HCT116 (cell line): ENCODE data around the gene CC2D1A. TPM values are rescaled to one million over a fixed set of nuclear protein-coding genes. Genes with fewer than 3 reads are reported as not detected.

Source experiments
- ATAC-seq: fragments of 200-7000 bp; cut with Tn5 transposase; 2 replicates; pipeline ENCODE4 v1.9.1; 2020; ENCODE audit warnings: mild to moderate bottlenecking, moderate library complexity
- BruUV-seq: library from RNA; stranded (reverse); fragments of 400-500 nt; replicated peaks from 2 replicates; lab custom pipeline; 2021; lab: Mats Ljungman, UMichigan
- CTCF ChIA-PET: fragments of 300-600 bp; sonication (Branson Sonifier 250); formaldehyde crosslinking; loops from one replicate; lab custom pipeline; 2021; ENCODE audit warnings: antibody characterized with exemption; lab: Charles Lee
- POLR2A ChIA-PET: fragments of 300-600, 350-600 bp; sonication (Branson Sonifier 250); formaldehyde crosslinking; loops from one replicate; lab custom pipeline; 2021; ENCODE audit warnings: antibody characterized with exemption; lab: Charles Lee
- RAD21 ChIA-PET, 2 experiments: fragments of 300-600 bp; sonication (Branson Sonifier 250); formaldehyde crosslinking; loops; one replicate each; lab custom pipeline; 2023; ENCODE audit warnings: low total read pairs in 2 of 2; ENCODE audit not compliant: uncharacterized antibody in 2 of 2, unreplicated experiment in 2 of 2, low non-redundant PET in 1 of 2; lab: Charles Lee
- DNase-seq: peaks from one replicate; pipeline ENCODE4 v3.0.0-alpha.2; 2010; ENCODE audit warnings: low read depth, low spot score
- H2AFZ ChIP-seq: fragments of 200-600 bp; shearing (Covaris generic), sonication (generic); 2 replicates; pipeline ENCODE4 v1.6.1; 2017; ENCODE audit warnings: low read depth, mixed run types, mixed read lengths, antibody characterized with exemption, low read length; ENCODE audit not compliant: poor library complexity, severe bottlenecking
- H3K27ac ChIP-seq: 2 replicates; pipeline ENCODE4 v1.5.1; 2012; ENCODE audit warnings: low read depth, low read length
- H3K27me3 ChIP-seq: fragments of 200-600 bp; sonication (generic); 2 replicates; pipeline ENCODE4 v1.6.1; 2016; ENCODE audit warnings: mixed run types, low read length, mixed read lengths; ENCODE audit not compliant: insufficient read depth
- H3K36me3 ChIP-seq, 2 experiments: fragments of 200-500 bp in 1 of 2; fragments of 200-600 bp in 1 of 2; sonication (Bioruptor generic) in 1 of 2; sonication (generic) in 1 of 2; 2 replicates each; pipeline versions ENCODE4 v1.5.1 to v1.6.1; 2014 to 2016; ENCODE audit warnings: low read length in 2 of 2, inconsistent platforms in 1 of 2, mixed read lengths in 1 of 2, mixed run types in 1 of 2; ENCODE audit not compliant: insufficient read depth in 2 of 2, control insufficient read depth in 1 of 2
- H3K4me1 ChIP-seq, 2 experiments: fragments of 200-600 bp in 1 of 2; sonication (generic) in 1 of 2; 2 replicates each; pipeline versions ENCODE4 v1.5.1 to v1.6.1; 2012 to 2017; ENCODE audit warnings: low read length in 2 of 2, inconsistent platforms in 1 of 2, mild to moderate bottlenecking in 1 of 2, mixed read lengths in 1 of 2, mixed run types in 1 of 2, moderate library complexity in 1 of 2; ENCODE audit not compliant: insufficient read depth in 2 of 2, control insufficient read depth in 1 of 2
- H3K4me2 ChIP-seq: fragments of 200-600 bp; sonication (generic); 2 replicates; pipeline ENCODE4 v1.6.1; 2017; ENCODE audit warnings: mixed run types, low read length, mixed read lengths
- H3K4me3 ChIP-seq, 2 experiments: fragments of 200-600 bp in 1 of 2; sonication (generic) in 1 of 2; replicated peaks in 1 of 2; 2 replicates each; pipeline ENCODE4 v1.5.1; 2011 to 2016; ENCODE audit warnings: low read length in 2 of 2, control low read depth in 1 of 2, low read depth in 1 of 2, mild to moderate bottlenecking in 1 of 2, mixed read lengths in 1 of 2, mixed run types in 1 of 2
- H3K79me2 ChIP-seq: fragments of 200-600 bp; sonication (generic); 2 replicates; pipeline ENCODE4 v1.6.1; 2017; ENCODE audit warnings: mild to moderate bottlenecking, mixed run types, low read length, moderate library complexity, mixed read lengths; ENCODE audit not compliant: insufficient read depth
- H3K9ac ChIP-seq: fragments of 200-600 bp; sonication (generic); 2 replicates; pipeline ENCODE4 v1.6.1; 2016; ENCODE audit warnings: low read length, mixed read lengths
- H3K9me2 ChIP-seq: fragments of 200-600 bp; sonication (generic), shearing (Covaris generic); 2 replicates; pipeline ENCODE4 v1.6.1; 2017; ENCODE audit warnings: mixed run types, mild to moderate bottlenecking, moderate library complexity; ENCODE audit not compliant: insufficient read depth
- H3K9me3 ChIP-seq, 2 experiments: fragments of 200-500 bp in 1 of 2; fragments of 200-600 bp in 1 of 2; sonication (Bioruptor generic) in 1 of 2; sonication (generic) in 1 of 2; 2 replicates each; pipeline ENCODE4 v1.6.1; 2014 to 2017; ENCODE audit warnings: low read length in 2 of 2, mixed read lengths in 2 of 2, inconsistent platforms in 1 of 2, low read depth in 1 of 2, mild to moderate bottlenecking in 1 of 2, mixed run types in 1 of 2, moderate library complexity in 1 of 2; ENCODE audit not compliant: control insufficient read depth in 1 of 2, insufficient read depth in 1 of 2
- H4K20me1 ChIP-seq: fragments of 200-600 bp; sonication (generic), shearing (Covaris generic); 2 replicates; pipeline ENCODE4 v1.6.1; 2017; ENCODE audit warnings: mixed run types, mild to moderate bottlenecking, moderate library complexity; ENCODE audit not compliant: insufficient read depth
- CBX3 ChIP-seq: IDR thresholded peaks from 2 replicates; pipeline ENCODE4 v1.6.1; 2012; ENCODE audit warnings: low read depth
- CEBPB ChIP-seq: IDR thresholded peaks from 2 replicates; pipeline ENCODE4 v1.6.1; 2012; ENCODE audit warnings: low read depth
- CTCF ChIP-seq, 3 experiments: fragments of 200-600 bp in 1 of 3; sonication (generic) in 1 of 3; IDR thresholded peaks in 2 of 3; conservative IDR thresholded peaks in 1 of 3; 2 replicates each; pipeline ENCODE4 v1.5.1; 2012 to 2017; ENCODE audit warnings: low read depth in 2 of 3, low read length in 2 of 3, antibody characterized with exemption in 1 of 3, borderline replicate concordance in 1 of 3, control low read depth in 1 of 3, mild to moderate bottlenecking in 1 of 3, mixed read lengths in 1 of 3, mixed run types in 1 of 3, moderate library complexity in 1 of 3; ENCODE audit not compliant: insufficient read depth in 1 of 3
- ELF1 ChIP-seq: IDR thresholded peaks from 2 replicates; pipeline ENCODE4 v1.6.1; 2012; ENCODE audit warnings: low read depth, borderline replicate concordance
- EZH2phosphoT487 ChIP-seq: fragments of 200-600 bp; IDR thresholded peaks from 2 replicates; pipeline ENCODE4 v1.6.1; 2018; ENCODE audit warnings: antibody characterized with exemption, borderline replicate concordance
- JUND ChIP-seq: IDR thresholded peaks from 2 replicates; pipeline ENCODE4 v1.6.1; 2012
- MAX ChIP-seq: IDR thresholded peaks from 2 replicates; pipeline ENCODE4 v1.6.1; 2012
- POLR2A ChIP-seq: IDR thresholded peaks from 2 replicates; pipeline ENCODE4 v1.7.0; 2011; ENCODE audit warnings: borderline replicate concordance; ENCODE audit not compliant: insufficient read depth, insufficient read length; ENCODE audit errors: extremely low read depth
- RAD21 ChIP-seq: IDR thresholded peaks from 2 replicates; pipeline ENCODE4 v1.6.1; 2012; ENCODE audit warnings: low read depth, mild to moderate bottlenecking
- SIN3A ChIP-seq: IDR thresholded peaks from 2 replicates; pipeline ENCODE4 v1.6.1; 2012; ENCODE audit warnings: low read depth
- SP1 ChIP-seq: IDR thresholded peaks from 2 replicates; pipeline ENCODE4 v1.6.1; 2012; ENCODE audit warnings: low read depth
- TCF7L2 ChIP-seq: IDR thresholded peaks from 2 replicates; pipeline ENCODE4 v1.7.0; 2011; ENCODE audit warnings: borderline replicate concordance, inconsistent platforms; ENCODE audit not compliant: insufficient read depth, insufficient read length; ENCODE audit errors: extremely low read depth
- YY1 ChIP-seq: IDR thresholded peaks from 2 replicates; pipeline ENCODE4 v1.6.1; 2011; ENCODE audit warnings: low read length, low read depth, moderate library complexity, mild to moderate bottlenecking; ENCODE audit not compliant: insufficient replicate concordance; ENCODE audit errors: extremely low read depth
- intact Hi-C: fragments of 100-400 bp; cut with micrococcal nuclease; formaldehyde crosslinking; loops from 2 replicates; pipeline ENCODE4 v1.10.0; 2022
- total RNA-seq: library from RNA; stranded (reverse); gene quantifications from one replicate; pipeline ENCODE4 v1.2.1, GENCODE V29; 2021; ENCODE audit not compliant: unreplicated experiment
- TF ChIP-seq, protein P1 (sequence below): IDR thresholded peaks from 2 replicates; pipeline ENCODE4 v1.6.1; 2011; ENCODE audit warnings: mild to moderate bottlenecking, low read length, moderate library complexity; ENCODE audit not compliant: insufficient replicate concordance; ENCODE audit errors: extremely low read depth
- TF ChIP-seq, protein P2 (sequence below): IDR thresholded peaks from 2 replicates; pipeline ENCODE4 v1.6.1; 2012

CC2D1A gene
- total RNA-seq, 1 experiment from 2014 or later = 51.5 TPM

DNA sequence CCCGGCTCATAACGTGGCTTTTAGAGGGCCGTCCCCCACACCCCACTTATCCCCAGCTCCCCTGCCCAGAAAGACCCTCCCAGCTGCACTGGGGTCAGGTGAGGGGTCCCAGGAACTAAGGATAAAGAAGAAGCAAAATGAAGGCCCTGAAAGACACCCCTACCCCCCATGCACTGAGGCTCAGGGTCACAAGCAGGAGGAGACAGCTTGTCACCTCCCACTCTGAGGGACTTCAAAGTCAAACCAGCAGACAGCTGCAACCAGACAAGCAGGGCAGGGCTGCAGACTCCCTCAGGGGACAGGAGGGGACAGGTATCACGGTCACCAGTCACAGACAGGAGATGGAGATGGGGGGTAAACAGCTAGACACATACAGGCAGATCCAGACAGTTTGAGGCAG is 35.1 kb upstream of the CC2D1A start (continued):
- no peak for TF ChIP-seq CTCF (IDR thresholded peaks at IDR 0.05 in 2 of 3, conservative IDR thresholded peaks at IDR 0.05 in 1 of 3; ENCODE audit: borderline replicate concordance in 1 of 3, insufficient read depth in 1 of 3, low read depth in 2 of 3, low read length in 2 of 3)
- no peak for TF ChIP-seq TCF7L2
- TF ChIP-seq JUND = no peak
- no peak for TF ChIP-seq YY1
- TF ChIP-seq, protein P1, sequence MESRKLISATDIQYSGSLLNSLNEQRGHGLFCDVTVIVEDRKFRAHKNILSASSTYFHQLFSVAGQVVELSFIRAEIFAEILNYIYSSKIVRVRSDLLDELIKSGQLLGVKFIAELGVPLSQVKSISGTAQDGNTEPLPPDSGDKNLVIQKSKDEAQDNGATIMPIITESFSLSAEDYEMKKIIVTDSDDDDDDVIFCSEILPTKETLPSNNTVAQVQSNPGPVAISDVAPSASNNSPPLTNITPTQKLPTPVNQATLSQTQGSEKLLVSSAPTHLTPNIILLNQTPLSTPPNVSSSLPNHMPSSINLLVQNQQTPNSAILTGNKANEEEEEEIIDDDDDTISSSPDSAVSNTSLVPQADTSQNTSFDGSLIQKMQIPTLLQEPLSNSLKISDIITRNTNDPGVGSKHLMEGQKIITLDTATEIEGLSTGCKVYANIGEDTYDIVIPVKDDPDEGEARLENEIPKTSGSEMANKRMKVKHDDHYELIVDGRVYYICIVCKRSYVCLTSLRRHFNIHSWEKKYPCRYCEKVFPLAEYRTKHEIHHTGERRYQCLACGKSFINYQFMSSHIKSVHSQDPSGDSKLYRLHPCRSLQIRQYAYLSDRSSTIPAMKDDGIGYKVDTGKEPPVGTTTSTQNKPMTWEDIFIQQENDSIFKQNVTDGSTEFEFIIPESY = no peak

GRCh38 chr19:13872339-13872694 is 33.7 kb upstream of the CC2D1A start:
- no peaks in the 10 kb centered on the region for H3K9me2 ChIP-seq
- DNase-seq (no peak), ATAC-seq (0 out of 2 replicates have a peak, but pooled peaks have one; percentile 1)
- peak overlapping the region; percentile 62 for H3K9ac ChIP-seq
- no peaks in the 10 kb centered on the region for H4K20me1 ChIP-seq
- no peak for TF ChIP-seq SP1
- TF ChIP-seq, protein P2, sequence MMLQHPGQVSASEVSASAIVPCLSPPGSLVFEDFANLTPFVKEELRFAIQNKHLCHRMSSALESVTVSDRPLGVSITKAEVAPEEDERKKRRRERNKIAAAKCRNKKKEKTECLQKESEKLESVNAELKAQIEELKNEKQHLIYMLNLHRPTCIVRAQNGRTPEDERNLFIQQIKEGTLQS = no peak
- no peak for TF ChIP-seq ELF1
- no peak for TF ChIP-seq POLR2A
- no peak for TF ChIP-seq EZH2phosphoT487
- no peak for TF ChIP-seq CBX3
- no peak for TF ChIP-seq RAD21
- TF ChIP-seq MAX = no peak
- TF ChIP-seq JUND = no peak
- no peak for TF ChIP-seq SIN3A
- no peak for TF ChIP-seq CEBPB
- ChIA-PET CTCF (interaction anchor here (1.7 to 2.7 kb wide), 4 partner anchors 9 to 201 kb away, joined by 4 to 17 read pairs (median 9); no protein-coding TSS in a partner anchor), RAD21 (interaction anchor here (0.6 to 0.7 kb wide), 6 partner anchors 14 to 397 kb away, joined by 3 to 7 read pairs (median 4); no protein-coding TSS in a partner anchor), POLR2A (interaction anchor here (0.6 to 1.3 kb wide), 9 partner anchors 14 to 1350 kb away, joined by 3 to 8 read pairs (median 6); partner anchors contain the start of gene ZSWIM4)
- H2AFZ ChIP-seq = peak overlapping the region; percentile 77
- peak overlapping the region; percentile 87 for H3K4me2 ChIP-seq
- H3K4me3 ChIP-seq = peak overlapping the region; percentile 45 to 58
- peaks cover 19 to 26% of the 10 kb centered on the region in 2 experiments for H3K4me1 ChIP-seq
- H3K36me3 ChIP-seq = no peaks in the 10 kb centered on the region
- H3K27me3 ChIP-seq = no peaks in the 10 kb centered on the region
- no peaks in the 10 kb centered on the region for H3K79me2 ChIP-seq
- no peaks in the 10 kb centered on the region for H3K9me3 ChIP-seq
- intact Hi-C loops = no loop called here
- no peak overlapping the region; the same call in 1 of the 2 replicates for H3K27ac ChIP-seq
- no TSS peak for BruUV-seq
